HG03457 (cell line): ENCODE data around the gene GJC2.

Source experiments
- ATAC-seq: cut with Tn5 transposase; IDR thresholded peaks from one replicate; pipeline ENCODE4 v1.9.1; 2021; ENCODE audit warnings: moderate number of reproducible peaks; ENCODE audit not compliant: unreplicated experiment

The GJC2 gene

GRCh38 chr1:228144193-228144992, 5.3 kb upstream of the GJC2 start:
- no peak for ATAC-seq

GRCh38 chr1:228144993-228145343, 4.8 kb upstream of the GJC2 start:
- no peak for ATAC-seq

GRCh38 chr1:228145463-228146416, 4.0 kb upstream of the GJC2 start:
- no peak for ATAC-seq

- ATAC-seq: no peak
Observed at GRCh38 chr1:228146417-228147150, 3.1 kb upstream of the GJC2 start.

GRCh38 chr1:228147151-228147693, 2.5 kb upstream of the GJC2 start:
- no peak for ATAC-seq

- no peak for ATAC-seq
Observed at GRCh38 chr1:228147768-228148167, 2.0 kb upstream of the GJC2 start.

- ATAC-seq: no peak
Observed at GRCh38 chr1:228148196-228148861, 1.4 kb upstream of the GJC2 start.

- ATAC-seq: no peak
Observed at GRCh38 chr1:228148935-228149405, 760 bp upstream of the GJC2 start.

GRCh38 chr1:228150120-228150460, 360 bp downstream of the GJC2 start:
- no peak for ATAC-seq

GRCh38 chr1:228150461-228151179, 890 bp downstream of the GJC2 start:
- ATAC-seq: no peak

GRCh38 chr1:228151180-228151925, 1.6 kb downstream of the GJC2 start:
- no peak for ATAC-seq

GRCh38 chr1:228152097-228152917, 2.6 kb downstream of the GJC2 start:
- ATAC-seq: no peak

- ATAC-seq: no peak
Observed at GRCh38 chr1:228152918-228153258, 3.2 kb downstream of the GJC2 start.

GRCh38 chr1:228154021-228154669, 4.4 kb downstream of the GJC2 start:
- ATAC-seq: no peak

- ATAC-seq: no peak
Observed at GRCh38 chr1:228154670-228155571, 5.2 kb downstream of the GJC2 start.

- no peak for ATAC-seq
Observed at GRCh38 chr1:228155596-228156514, 6.1 kb downstream of the GJC2 start.
